H1 (cell line): Measurements from ENCODE around the gene SLC24A1.

Experiments used
- EZH2 ChIP-seq: fragments of 200-600 bp; sonication (generic); IDR thresholded peaks from 2 replicates; pipeline ENCODE4 v1.7.1; 2012; ENCODE audit warnings: low read depth, mild to moderate bottlenecking, moderate library complexity, low read length, inconsistent platforms; ENCODE audit not compliant: severe bottlenecking
- SP1 ChIP-seq: IDR thresholded peaks from 2 replicates; pipeline ENCODE4 v1.6.1; 2011; ENCODE audit warnings: low read depth, low read length
- TF ChIP-seq, protein P1 (sequence below): IDR thresholded peaks from 2 replicates; pipeline ENCODE4 v1.6.1; 2011; ENCODE audit warnings: low read length, improper control_type of control experiment

GRCh38 chr15:65610871-65611718 lies 10.6 kb upstream of the SLC24A1 start, which contains the start of gene INTS14:
- TF ChIP-seq, protein P1, sequence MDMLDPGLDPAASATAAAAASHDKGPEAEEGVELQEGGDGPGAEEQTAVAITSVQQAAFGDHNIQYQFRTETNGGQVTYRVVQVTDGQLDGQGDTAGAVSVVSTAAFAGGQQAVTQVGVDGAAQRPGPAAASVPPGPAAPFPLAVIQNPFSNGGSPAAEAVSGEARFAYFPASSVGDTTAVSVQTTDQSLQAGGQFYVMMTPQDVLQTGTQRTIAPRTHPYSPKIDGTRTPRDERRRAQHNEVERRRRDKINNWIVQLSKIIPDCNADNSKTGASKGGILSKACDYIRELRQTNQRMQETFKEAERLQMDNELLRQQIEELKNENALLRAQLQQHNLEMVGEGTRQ = no peak
- TF ChIP-seq SP1 (peak; percentile 53; the same call in 1 of the 2 replicates), EZH2 (no peak)
